GM21737 (cell line): Measurements from ENCODE around the gene LAMA2.

ENCODE experiments used
- ATAC-seq: cut with Tn5 transposase; IDR thresholded peaks from one replicate; pipeline ENCODE4 v1.9.1; 2021; ENCODE audit warnings: mild to moderate bottlenecking, moderate library complexity; ENCODE audit not compliant: unreplicated experiment

LAMA2 gene

DNA sequence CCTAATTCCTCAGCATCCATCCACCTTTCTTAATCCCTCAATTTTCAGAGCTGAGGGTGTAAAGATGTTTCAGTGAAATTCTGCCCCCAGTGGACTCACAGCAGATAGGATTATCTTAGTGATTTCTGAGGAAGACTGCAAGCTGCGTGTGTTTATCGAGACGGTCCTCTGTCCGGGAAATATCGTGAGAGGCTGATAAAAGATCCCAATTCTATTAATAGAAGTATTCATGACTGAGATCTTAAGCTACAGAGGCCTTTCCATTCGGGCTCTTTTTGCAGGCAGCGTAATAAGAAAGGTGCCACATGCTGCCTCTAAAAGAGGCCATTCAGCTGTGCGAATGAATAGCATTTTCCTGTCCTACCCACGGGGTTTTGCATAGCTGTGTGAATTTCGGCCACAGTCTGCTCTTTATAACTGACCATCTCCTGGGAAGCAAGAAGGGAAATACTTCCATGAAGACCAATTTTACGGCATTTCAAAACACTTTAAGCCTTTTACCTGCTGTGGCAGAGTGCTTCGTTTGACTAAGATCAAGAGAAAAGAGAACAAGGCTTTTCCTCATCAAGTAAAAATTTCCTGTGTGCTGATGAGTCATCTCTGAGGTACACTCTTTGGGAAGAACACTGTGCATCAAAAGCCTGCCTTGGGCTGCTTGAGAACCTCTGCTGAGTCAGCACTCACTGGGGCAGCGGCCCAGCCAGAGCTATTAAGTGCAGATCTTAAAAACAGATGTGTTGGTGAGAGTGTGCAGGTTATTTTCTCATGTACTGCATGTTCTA, 618.2 kb downstream of the LAMA2 start:
- no peak for ATAC-seq

- ATAC-seq, result no peak
Measured at GRCh38 chr6:129501740-129502660, 619.1 kb downstream of the LAMA2 start.

DNA sequence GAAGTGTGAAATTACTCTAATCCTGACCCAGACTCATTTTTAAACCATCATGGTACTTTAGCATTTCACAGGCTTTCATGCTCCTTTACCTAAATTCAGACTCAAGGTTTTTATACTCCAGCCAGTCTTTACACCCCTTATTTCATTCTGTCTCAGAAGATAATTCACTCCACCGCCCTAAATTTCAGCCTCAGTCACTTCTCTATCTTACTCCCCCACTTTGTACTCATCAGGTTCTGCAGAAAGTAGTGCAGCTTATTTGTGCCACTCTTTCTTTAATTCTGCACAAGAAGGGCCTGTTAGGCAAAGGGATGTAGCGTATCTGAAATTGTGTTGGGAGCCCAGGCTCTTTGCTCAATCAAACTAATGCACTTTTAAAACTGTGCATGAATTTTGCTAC, 621.5 kb downstream of the LAMA2 start:
- ATAC-seq, result no peak

GRCh38 chr6:129507059-129507807, 624.3 kb downstream of the LAMA2 start:
- no peak for ATAC-seq

DNA sequence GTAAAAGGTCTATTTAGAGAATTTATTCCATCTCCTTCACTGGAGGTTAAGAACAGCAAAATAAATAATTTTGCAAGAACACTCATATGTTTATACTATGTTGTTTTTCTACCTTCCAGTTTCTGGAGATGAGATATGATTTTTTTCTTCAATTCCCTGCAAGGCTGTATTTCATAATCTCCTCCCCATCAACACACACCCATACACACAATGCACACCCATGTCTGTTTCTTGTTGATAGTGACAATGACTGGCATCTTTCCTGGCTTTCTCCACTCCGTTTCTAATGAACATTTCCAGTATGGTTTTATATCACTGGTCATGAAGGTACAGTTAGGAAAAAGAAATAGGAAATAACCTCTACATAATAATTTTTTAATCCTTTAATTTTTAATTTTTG, 624.9 kb downstream of the LAMA2 start:
- no peak for ATAC-seq

- no peak for ATAC-seq
Measured at GRCh38 chr6:129508477-129509145, 625.7 kb downstream of the LAMA2 start.

DNA sequence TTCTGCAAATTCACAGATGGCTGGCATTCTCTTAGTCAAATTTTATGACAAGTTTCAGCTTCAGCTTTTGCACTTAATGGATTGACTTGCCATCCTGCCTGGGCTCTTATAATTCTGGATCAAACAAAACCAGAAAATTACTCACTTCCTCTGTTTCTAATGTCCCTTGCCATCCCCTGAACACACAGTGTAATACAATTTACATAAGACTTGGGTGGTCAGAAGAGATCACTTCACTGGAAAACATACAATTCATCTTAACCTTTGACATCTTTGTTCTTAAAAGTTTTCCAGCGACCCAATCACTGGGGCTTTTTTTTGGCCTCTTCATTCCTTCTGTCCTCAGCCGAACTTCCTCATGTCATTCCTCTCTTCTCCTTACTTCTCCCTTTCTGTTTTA, 628.0 kb downstream of the LAMA2 start:
- ATAC-seq, result no peak

DNA sequence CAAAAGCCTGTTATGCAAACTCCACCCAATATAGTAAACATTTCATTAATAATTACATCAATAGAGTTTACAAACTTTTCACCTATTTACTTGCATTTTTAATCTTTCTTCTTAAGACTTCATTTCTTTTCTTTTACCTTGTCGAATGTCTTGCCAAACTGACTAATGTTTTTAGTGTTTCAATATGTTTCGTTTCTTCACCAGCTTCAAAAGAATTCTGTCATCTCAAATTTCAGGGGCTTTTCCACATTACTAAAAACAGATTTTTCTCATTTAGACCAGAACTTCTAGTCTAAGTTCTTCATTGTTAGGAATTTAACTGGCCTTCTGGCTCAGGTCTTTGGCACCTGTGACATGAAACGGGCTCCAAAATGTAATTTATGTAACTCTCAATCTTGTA, 630.5 kb downstream of the LAMA2 start:
- no peak for ATAC-seq

- no peak for ATAC-seq
Measured at GRCh38 chr6:129515004-129515403, 632.1 kb downstream of the LAMA2 start.

DNA sequence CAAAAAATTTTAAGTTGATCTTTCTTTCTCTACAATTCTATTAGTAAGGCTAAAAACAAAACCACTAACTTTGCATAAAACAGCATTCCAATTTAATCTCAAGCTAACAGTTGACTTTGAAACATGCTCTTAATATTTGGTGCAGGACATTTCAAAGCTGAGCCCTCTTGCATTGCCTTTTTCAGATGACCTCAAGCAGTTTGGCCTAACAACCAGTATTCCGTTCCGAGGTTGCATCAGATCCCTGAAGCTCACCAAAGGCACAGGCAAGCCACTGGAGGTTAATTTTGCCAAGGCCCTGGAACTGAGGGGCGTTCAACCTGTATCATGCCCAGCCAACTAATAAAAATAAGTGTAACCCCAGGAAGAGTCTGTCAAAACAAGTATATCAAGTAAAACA, 633.1 kb downstream of the LAMA2 start:
- ATAC-seq, result no peak

DNA sequence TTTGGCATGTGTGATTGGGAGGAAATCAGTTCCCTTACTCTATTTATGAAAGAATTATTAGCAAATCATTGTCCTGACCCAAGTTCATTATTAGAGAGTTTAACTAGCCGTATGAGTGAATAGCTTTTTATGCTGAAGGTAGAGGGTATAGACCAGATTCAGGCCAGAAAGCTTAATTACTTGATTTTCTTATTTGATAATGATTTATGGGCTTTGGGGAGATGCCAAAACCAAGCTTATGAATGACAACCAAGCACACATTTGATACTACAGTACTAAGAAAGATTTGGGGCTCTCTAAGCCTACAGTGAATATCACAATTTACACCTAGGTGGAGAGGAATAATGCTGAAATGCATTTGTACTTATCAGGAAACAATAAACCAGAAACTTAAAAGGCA, 633.8 kb downstream of the LAMA2 start:
- no peak for ATAC-seq

DNA sequence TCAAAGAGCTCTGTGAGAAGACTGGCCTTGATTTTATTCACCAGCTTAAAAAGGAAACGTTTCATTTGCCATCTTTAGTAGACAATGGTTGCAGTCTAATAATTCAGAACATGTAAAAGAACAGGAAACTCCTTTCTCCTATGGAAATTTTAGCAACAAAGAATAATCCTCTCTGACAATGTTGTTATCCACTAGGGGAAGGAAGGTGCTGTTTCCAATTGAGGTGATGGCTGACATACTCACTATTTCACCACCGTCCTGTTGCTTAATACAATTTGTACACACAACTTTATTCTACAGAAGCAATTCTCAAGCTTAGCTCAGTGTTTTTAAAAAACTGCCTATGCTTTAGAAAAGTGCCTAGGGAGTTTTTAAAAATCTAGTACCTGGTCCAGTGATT, 634.4 kb downstream of the LAMA2 start:
- no peak for ATAC-seq

DNA sequence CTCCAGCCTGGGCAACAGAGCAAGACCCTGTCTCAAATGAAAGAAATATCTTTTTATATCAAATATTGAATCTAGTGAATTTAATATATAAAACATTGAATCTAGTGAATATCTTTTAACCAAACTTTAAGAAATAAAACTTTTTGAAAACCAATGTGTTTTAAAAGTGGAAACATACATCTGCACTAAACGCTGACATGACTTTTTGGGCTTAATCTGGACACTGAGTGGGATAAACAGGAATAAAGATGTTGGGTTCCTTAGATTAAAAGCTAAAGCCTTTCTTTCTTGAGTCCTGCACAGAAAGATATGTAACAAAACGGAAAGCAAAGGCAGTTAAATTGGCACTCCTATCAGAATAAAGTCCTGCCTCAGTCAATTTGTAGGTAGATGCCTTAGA, 636.8 kb downstream of the LAMA2 start:
- ATAC-seq, result no peak

DNA sequence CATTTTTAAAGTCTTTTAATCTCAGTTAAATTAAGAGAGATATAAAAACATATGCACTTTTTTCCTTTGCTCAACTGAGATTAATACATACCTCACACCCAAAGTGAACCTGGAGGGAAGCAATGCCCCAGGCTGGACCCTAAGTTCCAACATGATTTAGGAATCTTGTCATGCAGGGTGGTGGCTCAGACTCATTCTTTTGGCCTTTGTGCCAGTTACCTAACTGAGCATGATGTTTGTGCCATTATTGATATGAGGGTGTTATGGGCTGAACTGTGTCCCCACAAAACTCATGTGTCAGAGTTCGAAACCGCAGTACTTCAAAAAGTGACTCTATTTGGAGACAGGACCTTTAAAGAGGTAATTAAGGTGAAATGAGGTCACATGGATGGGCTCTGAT, 639.0 kb downstream of the LAMA2 start:
- ATAC-seq, result no peak

DNA sequence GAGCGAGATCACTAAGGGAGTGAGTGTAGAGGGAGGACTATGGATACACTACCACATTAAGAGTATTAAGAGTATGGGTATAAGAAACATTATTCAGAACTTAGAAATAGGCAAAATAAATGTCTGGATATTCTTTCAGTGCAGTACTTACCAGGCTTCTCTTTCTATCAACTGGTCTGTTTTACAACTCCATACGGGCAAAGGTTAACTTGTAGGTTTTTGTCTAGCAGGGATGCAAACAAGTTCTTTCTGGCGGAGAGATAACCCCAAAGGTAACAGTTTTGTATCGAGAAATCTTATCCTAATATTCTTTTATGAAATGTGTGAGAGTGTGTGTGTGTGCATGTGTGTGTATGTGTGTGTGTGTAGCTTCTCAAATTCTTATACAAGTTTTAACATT, 640.9 kb downstream of the LAMA2 start:
- ATAC-seq, result no peak

- ATAC-seq, result no peak
Measured at GRCh38 chr6:129525055-129525454, 642.1 kb downstream of the LAMA2 start.

DNA sequence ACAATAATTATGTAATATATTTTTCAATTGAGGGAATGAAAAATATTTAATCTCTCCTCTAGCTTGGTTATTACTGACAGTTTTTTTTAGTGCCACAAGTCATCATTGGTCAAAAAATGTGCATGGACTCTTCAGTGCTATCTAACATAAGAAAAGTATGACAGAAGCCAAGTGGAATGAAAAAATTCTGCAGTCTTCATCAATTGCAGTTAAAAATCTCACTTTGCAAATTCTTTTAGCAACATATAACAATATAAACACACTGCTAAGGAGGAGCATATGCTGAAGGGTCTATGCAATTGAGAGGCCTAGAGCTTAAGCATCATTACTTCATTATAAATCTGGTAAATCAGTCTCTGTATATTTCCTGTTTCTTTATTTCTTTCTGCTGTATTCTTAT, 652.0 kb downstream of the LAMA2 start:
- no peak for ATAC-seq

DNA sequence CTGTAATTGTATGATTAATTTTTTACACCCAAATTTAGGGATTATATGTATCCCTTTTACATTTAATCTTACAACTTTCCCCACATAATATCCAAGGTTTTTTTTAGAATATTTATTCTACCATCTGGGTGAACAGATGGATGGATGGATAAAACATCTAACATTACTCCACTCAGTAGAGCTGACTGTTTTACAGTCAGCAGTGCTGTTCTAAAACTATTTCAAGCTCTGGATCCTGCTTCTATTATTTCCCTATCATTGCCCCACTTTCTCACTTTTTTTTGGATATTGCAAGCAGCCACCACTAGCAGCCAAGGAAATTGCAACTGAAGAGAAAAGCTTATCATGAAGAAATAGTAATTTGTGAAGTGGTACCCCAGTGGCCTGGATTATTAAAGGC, 653.3 kb downstream of the LAMA2 start:
- no peak for ATAC-seq

DNA sequence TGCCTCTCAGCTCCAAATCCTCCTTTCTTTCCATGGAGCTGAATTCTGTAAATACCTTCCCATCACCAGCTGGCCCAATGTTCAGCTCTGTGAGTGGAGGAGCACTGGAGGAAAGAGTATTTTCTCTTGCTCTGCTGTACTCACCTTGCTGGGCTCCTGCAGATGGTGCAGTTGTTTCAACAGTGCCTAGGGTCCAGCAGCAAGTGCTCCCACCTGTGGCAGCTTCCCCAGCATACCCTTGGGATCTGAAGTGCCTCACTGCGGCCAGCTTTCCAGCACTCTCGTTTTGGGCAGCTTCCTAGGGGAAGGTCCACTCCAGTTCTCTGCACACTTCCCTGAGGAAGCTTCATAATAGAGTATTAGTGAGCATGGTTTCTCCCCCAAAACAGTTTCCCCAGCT, 656.1 kb downstream of the LAMA2 start:
- no peak for ATAC-seq

DNA sequence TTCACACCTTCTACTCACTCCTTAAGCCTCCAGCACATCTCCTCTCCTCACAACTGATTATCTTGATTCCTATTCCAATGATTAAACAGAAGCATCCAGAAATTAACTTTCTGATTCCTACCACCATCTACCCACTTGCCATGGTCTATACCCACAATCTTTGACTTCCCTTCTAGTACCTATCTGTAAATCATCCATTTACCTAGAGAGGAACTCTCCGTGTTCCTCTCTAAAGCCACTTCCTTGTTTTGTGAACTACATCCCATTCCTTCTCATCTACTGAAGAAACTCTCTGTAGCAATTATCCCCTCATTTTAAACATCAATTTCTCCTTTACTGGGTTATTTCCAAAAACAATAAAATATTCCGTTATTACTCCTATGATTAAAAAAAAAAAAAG, 659.8 kb downstream of the LAMA2 start:
- no peak for ATAC-seq

DNA sequence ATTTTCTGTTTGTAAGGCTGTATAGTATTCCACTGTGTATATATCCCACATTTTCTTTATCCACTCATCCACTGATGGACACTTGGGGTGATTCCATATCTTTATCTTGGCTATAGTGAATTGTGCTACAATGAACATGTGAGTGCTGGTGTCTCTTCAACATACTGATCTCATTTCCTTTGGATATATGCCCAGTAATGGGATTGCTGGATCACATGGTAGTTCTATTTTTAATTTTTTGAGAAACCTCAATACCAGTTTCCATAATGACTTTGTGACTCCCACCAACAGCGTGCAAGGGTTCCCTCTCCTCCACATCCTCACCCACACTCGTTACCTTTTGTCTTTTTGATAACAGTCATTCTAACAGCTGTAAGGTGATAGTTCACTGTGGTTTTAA, 661.0 kb downstream of the LAMA2 start:
- no peak for ATAC-seq
